Adipose tissue (tissue), 3 donors: ENCODE data around the gene ENPEP. TPM values are rescaled to one million over a fixed set of nuclear protein-coding genes. Genes with fewer than 3 reads are reported as not detected.
"Not testable (repeated sequence)": the region's sequence is repeated elsewhere in the genome, so short reads cannot be mapped to it uniquely, and the experiment has no call there.

ENCODE experiments used
- H3K27ac ChIP-seq: one replicate; pipeline ENCODE4 v1.5.1; 2013; ENCODE audit warnings: low read depth, low read length
- WGBS, 3 donors: extraction: QIAGEN DNeasy Blood & Tissue Kit; methylation state at CpG; one replicate each; pipeline ENCODE4 v1.1.7; 2013; 5-methylcytosine and 5-hydroxymethylcytosine counted together
- polyA plus RNA-seq, 3 donors: library from polyadenylated mRNA; stranded (reverse); fragments of 200-250 nt; gene quantifications; one replicate each; pipeline ENCODE4 v1.2.3, GENCODE V29; 2013
- donor health status: healthy with polysubstance abuse.
- donor health status: Bipolar disorder and iron deficiency.
- donor health status: healthy.

ENPEP gene
- polyA plus RNA-seq, 3 donors = 1.4 to 17.8 (median 5.1) TPM

- WGBS, 3 donors = 79 to 90% (median 84%) methylated on average over 6 of the region's 6 CpGs
Observed at GRCh38 chr4:110567214-110567613, 91.3 kb downstream of the ENPEP start.

GRCh38 chr4:110576696-110577095, 100.7 kb downstream of the ENPEP start:
- 83 to 92% (median 92%) methylated on average over 2 of the region's 2 CpGs for WGBS, 3 donors
- not testable (repeated sequence) for H3K27ac ChIP-seq

More at GRCh38 chr4:110567214-110567613, 91.3 kb downstream of the ENPEP start:
- H3K27ac ChIP-seq = no peak overlapping the region

- H3K27ac ChIP-seq = no peak overlapping the region
- WGBS, 3 donors = 16 to 24% (median 18%) methylated on average over 7 of the region's 7 CpGs
Observed at GRCh38 chr4:110586131-110586850, 110.3 kb downstream of the ENPEP start.

- no peak overlapping the region for H3K27ac ChIP-seq
Observed at GRCh38 chr4:110587666-110588285, 111.8 kb downstream of the ENPEP start.

GRCh38 chr4:110589297-110589696, 113.3 kb downstream of the ENPEP start:
- no peak overlapping the region for H3K27ac ChIP-seq

More at GRCh38 chr4:110587666-110588285, 111.8 kb downstream of the ENPEP start:
- WGBS, 3 donors = 88 to 95% (median 93%) methylated on average over 36 of the region's 36 CpGs

GRCh38 chr4:110595583-110595982, 119.6 kb downstream of the ENPEP start:
- WGBS, 3 donors = 73 to 94% (median 92%) methylated on average over 1 of the region's 1 CpG
- no peak overlapping the region for H3K27ac ChIP-seq

GRCh38 chr4:110596431-110596830, 120.5 kb downstream of the ENPEP start:
- no peak overlapping the region for H3K27ac ChIP-seq
- 81 to 90% (median 82%) methylated on average over 2 of the region's 2 CpGs for WGBS, 3 donors

- no peak overlapping the region for H3K27ac ChIP-seq
Observed at GRCh38 chr4:110597582-110597981, 121.6 kb downstream of the ENPEP start.

GRCh38 chr4:110602061-110602460, 126.1 kb downstream of the ENPEP start:
- WGBS, 3 donors = 92 to 97% (median 96%) methylated on average over 2 of the region's 2 CpGs
- H3K27ac ChIP-seq = no peak overlapping the region

GRCh38 chr4:110605077-110605476, 129.1 kb downstream of the ENPEP start:
- H3K27ac ChIP-seq = no peak overlapping the region
- WGBS, 3 donors = 82 to 95% (median 90%) methylated on average over 1 of the region's 1 CpG

- 25 to 38% (median 35%) methylated on average over 6 of the region's 6 CpGs for WGBS, 3 donors
- H3K27ac ChIP-seq = no peak overlapping the region
Observed at GRCh38 chr4:110609044-110609750, 133.2 kb downstream of the ENPEP start.

- no peak overlapping the region for H3K27ac ChIP-seq
- 6 to 20% (median 15%) methylated on average over 20 of the region's 20 CpGs for WGBS, 3 donors
Observed at GRCh38 chr4:110610620-110610939, 134.6 kb downstream of the ENPEP start.

GRCh38 chr4:110610940-110611831, 135.2 kb downstream of the ENPEP start:
- H3K27ac ChIP-seq = no peak overlapping the region
- WGBS, 3 donors = 4 to 9% (median 8%) methylated on average over 51 to 54 of the region's 54 CpGs

- 9 to 18% (median 13%) methylated on average over 30 of the region's 30 CpGs for WGBS, 3 donors
- H3K27ac ChIP-seq = no peak overlapping the region
Observed at GRCh38 chr4:110611968-110612447, 136.1 kb downstream of the ENPEP start.

GRCh38 chr4:110612631-110613269, 136.8 kb downstream of the ENPEP start:
- 14 to 22% (median 15%) methylated on average over 23 of the region's 23 CpGs for WGBS, 3 donors
- no peak overlapping the region for H3K27ac ChIP-seq

GRCh38 chr4:110613745-110614144, 137.8 kb downstream of the ENPEP start:
- H3K27ac ChIP-seq = no peak overlapping the region
- WGBS, 3 donors = 20 to 28% (median 28%) methylated on average over 3 of the region's 3 CpGs

- 14 to 28% (median 26%) methylated on average over 27 of the region's 27 CpGs for WGBS, 3 donors
- H3K27ac ChIP-seq = no peak overlapping the region
Observed at GRCh38 chr4:110614173-110614963, 138.4 kb downstream of the ENPEP start.
